HG02571 (cell line): ENCODE measurements around the gene ZKSCAN4.

Experiments
- ATAC-seq: cut with Tn5 transposase; IDR thresholded peaks from one replicate; pipeline ENCODE4 v1.9.1; 2021; ENCODE audit warnings: mild to moderate bottlenecking, moderate library complexity; ENCODE audit not compliant: unreplicated experiment

Gene ZKSCAN4

DNA sequence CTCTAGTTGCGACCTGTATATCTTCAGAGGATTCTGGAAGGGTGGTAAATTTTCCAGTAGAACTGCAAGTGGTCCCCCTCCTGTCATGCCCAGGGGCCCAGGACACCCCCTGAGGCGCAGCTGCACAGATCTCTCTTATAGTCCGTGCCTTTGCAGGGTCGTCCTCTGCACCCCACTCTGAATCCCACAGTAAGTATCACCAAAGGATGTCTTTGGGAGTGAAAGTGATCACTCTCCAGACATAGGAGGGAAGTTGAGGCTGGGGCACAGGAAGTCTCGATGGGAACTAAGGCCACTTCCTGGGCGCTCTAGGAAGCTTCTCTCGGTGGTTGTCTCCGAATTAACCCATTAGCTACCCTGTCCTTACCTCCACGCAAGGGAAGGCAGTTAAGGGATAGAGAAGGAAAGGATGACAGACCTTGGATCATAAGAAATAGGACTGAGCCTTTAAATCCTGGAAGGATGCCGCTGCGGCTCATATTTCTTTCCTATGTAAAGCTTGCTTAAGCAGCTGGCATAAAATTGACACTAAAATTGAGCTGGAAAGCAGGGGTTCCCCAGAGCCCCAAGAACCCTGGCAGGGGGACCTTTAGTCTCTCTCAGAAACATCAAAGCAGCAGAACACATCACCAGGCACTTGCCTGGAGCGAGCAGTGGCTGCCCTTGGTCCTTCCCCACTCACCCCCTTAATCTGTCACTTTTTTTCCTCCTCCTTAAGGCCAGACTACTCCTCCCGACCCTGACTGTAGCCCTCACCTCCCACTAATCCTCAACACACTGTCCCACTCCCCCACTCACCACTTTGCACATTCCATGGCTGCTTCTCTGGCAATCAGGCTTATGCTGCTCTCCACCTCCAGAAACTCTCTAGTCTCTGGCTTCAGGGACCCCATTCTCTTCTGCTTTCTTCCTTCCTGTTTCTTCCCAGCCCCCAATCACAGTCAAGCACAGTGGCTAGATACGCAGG, at the start of gene ZKSCAN4:
Gene ZKSCAN4 (minus strand): TSS at position 261 of the 967 bp plus-strand sequence. CDS start 289 bp downstream, outside the sequence.
- peak; percentile 74 for ATAC-seq

DNA sequence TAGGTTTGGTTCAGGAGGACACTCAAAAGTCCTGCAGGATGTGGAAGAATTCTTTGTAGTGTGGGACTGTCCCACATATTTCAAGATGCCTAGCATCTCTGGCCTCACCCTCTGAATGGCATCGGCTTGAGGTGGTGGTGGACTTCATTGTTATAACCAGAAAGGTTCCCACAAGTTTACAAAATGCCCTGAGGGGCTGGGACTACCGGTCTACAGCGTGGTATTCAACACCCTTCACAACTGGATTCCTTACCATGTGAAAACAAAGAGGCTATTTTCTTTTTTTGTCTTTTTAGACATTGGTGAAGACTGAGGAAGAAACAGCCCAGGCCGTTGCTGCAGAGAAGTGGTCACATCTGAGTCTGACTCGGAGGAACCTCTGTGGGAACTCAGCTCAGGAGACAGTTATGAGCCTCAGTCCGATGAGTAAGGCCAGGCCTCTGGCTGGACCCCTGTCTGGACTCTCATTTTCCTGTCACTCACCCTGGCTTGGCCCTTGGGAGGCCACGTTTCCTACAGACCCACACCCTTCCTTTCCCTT, 44.5 kb upstream of the ZKSCAN4 start:
- no peak for ATAC-seq

GRCh38 chr6:28295326-28295725, 43.3 kb upstream of the ZKSCAN4 start:
- ATAC-seq, result no peak

DNA sequence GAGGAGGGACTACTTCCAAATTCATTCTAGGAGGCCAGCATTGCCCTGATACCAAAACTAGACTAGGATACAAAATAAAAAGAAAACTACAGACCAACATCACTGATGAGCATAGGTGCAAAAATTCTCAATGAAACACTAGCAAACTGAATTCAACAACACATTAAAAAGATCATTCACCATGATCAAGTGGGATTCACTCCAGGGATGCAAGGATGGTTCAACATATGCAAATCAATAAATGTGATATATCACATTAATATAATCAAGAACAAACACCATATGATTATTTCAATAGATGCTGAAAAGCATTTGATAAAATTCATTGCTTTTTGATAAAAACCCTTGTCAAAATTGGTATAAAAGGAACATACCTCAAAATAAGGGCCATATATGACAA, 39.5 kb upstream of the ZKSCAN4 start:
- no peak for ATAC-seq

GRCh38 chr6:28282926-28283325, 30.9 kb upstream of the ZKSCAN4 start:
- ATAC-seq, result no peak

DNA sequence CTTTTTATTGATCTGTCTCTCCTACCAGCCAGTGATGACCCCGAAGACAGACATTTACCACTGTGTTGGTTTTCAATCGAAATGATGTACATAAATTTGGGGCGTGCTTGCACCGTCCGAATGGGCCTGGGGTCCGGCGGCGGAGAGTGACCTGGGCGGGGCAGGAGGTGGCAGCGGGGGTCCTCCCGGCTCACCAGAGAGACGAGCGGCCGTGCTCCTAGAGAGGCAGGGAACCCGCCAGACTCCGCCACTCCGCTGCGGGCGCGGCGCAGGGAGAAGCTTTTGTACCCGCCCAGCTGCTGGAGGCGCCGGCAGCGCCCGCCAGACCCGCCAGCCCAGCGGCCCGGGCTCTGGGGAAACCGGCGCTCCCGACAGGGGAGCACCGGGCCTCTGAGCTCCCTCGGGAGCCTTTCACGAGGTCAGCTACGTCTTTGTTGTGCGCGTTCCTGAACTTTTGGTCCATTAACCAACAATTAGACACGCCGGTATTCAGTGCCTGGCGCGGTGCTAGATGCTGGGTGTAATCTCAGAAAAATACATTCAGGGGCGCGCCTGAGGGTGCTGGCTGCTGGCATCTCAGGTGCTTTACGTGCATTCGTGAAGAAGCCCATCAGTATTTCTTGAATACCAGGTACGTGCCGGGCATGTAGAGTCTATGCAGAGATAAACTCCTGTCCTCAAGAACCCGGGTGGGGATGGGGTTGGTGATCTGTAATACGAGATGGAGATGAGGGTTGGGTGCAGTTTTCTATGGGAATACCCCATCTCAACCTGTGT, 29.4 kb upstream of the ZKSCAN4 start, which contains the start of gene PGBD1:
Gene PGBD1 (plus strand): TSS at position 285 of the 777 bp plus-strand sequence. CDS start 2,242 bp downstream, outside the sequence.
- peak; percentile 70 for ATAC-seq

DNA sequence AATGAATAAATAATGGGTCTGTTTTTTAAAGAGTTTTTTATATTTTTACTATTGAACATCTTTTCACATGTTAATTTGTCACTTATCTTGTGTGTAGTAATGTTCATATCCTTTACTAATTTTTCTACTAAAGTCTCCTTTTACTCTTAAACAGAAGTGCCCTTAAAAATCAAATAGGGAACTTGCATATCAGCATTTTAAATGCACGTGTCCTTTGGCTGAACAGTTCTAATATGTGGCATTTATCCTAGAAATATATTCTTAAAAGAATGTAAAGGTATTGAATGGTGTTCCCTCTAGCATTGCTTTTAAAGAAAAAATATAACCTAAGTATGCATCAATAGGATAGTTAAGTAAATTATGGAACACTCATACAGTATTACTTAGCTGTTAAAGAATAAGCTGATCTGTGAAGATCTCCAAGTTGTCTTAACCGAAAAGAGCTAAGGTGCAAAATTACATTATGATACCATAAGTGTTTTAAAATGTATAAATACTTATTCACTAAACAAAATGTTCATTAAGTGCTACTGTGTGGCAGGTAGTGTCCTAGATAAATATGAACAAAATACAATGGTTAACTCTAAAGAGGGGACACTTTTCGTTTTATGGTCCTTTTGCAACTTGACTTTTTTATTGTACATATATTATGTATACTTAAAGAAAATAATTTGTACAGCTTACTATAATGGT, 28.7 kb upstream of the ZKSCAN4 start:
- ATAC-seq, result no peak

GRCh38 chr6:28277746-28278145, 25.7 kb upstream of the ZKSCAN4 start:
- no peak for ATAC-seq

GRCh38 chr6:28274888-28275287, 22.8 kb upstream of the ZKSCAN4 start:
- no peak for ATAC-seq

DNA sequence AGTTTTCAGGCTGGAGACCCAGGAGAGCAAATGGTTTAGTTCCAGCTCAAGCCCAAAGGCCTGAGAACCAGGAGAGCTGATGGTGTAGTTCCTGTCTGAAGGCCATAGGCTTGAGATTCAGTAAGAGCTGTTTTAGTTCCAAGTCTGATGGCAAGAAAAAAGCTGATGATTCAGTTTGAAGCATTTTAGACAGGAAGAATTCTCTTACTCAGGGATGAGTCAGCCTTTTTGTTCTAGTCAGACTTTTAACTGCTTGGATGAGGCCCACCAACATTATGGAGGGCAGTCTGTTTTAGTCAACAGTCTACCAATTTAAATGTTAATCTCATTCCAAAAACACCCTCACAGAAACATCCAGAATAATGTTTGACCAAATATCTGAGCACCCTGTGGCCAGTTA, 17.4 kb upstream of the ZKSCAN4 start:
- no peak for ATAC-seq

DNA sequence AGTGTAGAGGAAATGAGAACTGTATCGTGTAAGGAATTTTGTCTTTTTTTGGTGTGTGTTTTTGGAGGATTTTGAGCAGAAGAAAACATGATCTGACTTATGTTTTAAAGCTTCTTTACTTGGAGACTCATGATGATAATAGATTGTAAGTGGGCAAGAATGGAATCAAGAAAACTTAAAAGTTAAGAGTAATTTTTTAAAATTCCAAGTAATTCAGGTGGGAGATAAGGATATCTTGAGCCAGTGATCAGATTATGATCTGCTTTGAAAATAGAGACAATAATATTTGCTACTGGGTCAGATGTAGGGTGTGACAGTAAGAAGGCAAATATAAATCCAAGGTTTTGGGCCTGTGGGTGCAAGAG, 15.6 kb upstream of the ZKSCAN4 start:
- no peak for ATAC-seq

DNA sequence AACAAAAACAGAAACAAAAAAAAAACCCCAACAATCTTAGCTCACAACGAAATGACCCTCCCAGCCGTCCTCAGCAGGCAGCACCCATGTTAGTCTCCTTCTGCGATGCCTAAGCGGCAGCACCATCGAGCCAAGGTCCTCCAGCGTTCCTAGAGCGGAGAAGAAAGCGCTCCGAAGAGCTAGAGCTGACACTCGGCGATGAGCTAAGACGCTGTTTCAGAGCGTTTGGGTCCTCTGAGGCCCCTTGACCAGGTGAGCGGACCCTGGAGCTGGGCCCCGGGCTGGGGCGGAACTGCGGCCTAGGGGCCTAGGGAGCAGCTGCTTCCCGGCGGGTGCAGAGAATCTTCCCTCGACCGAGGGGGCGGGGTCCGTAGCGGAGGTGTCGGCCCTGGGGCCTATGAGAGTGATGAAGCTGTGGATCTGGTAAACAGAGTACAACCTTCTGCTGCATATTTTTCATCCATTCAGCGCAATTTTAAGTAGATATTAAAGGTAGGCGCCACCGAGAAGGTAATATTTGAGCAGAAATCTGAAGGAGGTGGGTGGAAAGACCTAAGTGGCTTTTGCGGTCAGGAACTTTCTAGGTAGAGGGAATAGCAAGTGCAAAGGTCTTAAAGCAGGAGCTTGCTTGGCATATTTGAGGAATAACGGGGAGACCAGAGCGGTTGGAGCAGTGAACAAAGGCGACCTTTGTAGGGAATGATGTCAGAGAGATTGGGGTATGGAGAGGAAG, 15.1 kb upstream of the ZKSCAN4 start, which contains the start of gene ZSCAN26:
Gene ZSCAN26 (plus strand): TSS at position 182 of the 733 bp plus-strand sequence. CDS start 4,777 bp downstream, outside the sequence.
- peak; percentile 92 for ATAC-seq

- ATAC-seq, result no peak
Measured at GRCh38 chr6:28266563-28266961, 14.5 kb upstream of the ZKSCAN4 start.

- ATAC-seq, result no peak
Measured at GRCh38 chr6:28264834-28265401, 12.8 kb upstream of the ZKSCAN4 start.

DNA sequence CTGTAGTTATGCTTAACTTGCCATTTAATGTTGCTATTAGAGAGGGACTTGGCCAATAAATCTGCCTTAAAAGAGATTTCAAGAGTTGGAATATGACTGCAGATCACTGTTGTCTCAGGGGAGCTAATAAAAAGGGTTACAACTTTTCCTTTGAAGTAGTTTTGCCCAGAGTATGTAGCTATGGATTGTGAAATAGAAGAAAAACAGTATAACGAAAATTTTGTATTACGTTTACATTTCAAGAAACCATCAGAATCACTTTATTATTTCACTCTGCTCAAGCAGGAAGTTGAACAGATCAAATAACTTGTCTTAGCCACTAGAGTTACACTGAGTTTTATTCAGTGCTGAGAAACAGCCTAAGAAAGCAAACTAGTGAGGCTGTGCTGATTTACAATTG, 11.9 kb upstream of the ZKSCAN4 start:
- no peak for ATAC-seq

GRCh38 chr6:28258877-28259777, 7.1 kb upstream of the ZKSCAN4 start, which contains the start of gene NKAPL:
TSS of gene NKAPL (plus strand) at chr6:28259297. CDS start at chr6:28259372, 75 bp downstream.
- no peak for ATAC-seq

DNA sequence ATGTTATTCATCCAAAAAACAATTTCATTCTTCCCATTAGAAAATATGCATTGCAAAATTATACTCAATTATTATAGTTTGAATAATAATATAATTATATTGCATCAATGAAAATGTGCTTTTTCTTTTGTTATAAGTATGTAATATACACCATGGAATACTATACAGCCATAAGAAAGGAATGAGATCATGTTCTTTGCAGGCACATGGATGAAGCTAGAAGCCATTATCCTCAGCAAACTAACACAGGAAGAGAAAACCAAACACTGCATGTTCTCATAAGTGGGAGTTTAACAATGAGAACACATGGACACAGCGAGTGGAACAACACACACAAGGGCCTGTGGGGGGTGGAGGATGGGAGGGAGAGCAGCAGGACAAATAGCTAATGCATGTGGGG, 5.0 kb upstream of the ZKSCAN4 start:
- no peak for ATAC-seq

DNA sequence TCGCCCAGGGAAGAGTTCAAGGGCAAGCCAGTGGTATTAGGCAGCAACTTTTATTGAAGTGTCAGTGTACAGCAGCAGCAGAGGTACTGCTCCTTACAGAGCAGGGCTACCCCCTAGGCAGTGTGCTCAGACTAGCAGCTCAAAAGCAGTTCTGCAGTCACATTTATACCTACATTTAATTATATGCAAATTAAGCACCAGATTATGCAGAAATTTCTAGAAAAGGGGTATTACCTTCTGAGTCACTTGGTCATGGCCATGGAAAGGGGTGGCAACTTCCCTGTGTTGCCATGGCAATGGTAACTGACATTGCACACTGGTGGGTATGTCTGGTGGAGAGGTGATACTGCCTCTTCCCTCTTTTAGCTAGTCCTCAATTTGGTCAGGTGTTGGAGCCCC, 2.1 kb upstream of the ZKSCAN4 start:
- ATAC-seq, result no peak

DNA sequence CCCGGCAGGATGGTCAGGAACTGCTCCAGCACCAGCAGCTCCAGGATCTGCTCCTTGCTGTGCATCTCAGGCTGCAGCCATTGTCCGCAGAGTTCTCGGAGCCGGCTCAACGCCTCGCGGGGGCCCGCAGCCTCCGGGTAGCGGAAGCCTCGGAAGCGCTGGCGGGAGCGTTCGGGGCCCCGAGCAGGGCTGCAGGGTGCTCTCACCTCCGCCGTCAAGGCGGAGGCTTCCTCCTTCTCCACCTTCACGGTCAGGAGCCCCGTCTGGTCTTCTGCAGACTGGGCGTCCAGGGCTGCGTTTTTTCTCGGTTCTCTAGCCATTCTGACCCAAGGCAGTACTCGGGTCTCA, 434 bp downstream of the ZKSCAN4 start:
- ATAC-seq, result peak; percentile 38
